H1 (cell line): ENCODE measurements around the gene CFP. TPM values are rescaled to one million over a fixed set of nuclear protein-coding genes. Genes with fewer than 3 reads are reported as not detected.

Source experiments
- CTCF ChIA-PET: fragments of 300-600 bp; sonication (Branson Sonifier 250); formaldehyde crosslinking; loops from one replicate; lab custom pipeline; 2021; ENCODE audit not compliant: partially characterized antibody; lab: Charles Lee
- POLR2A ChIA-PET: fragments of 300-600 bp; sonication (Branson Sonifier 250); formaldehyde crosslinking; loops from one replicate; lab custom pipeline; 2021; ENCODE audit warnings: inconsistent platforms; ENCODE audit not compliant: partially characterized antibody; lab: Charles Lee
- DNase-seq, 2 experiments: peaks; one replicate each; pipeline versions ENCODE4 v3.0.0 to v3.0.0-alpha.2; 2010 to 2022; ENCODE audit warnings: low spot score in 2 of 2, low read depth in 1 of 2, mixed read lengths in 1 of 2
- FAIRE-seq: peaks from 2 replicates; lab custom pipeline; 2011; peaks lifted over from hg19 to GRCh38; lab: Jason Lieb, UNC
- H2AFZ ChIP-seq: 2 replicates; pipeline ENCODE4 v1.8.1; 2012; ENCODE audit warnings: low read length, inconsistent platforms
- H2AK5ac ChIP-seq: 2 replicates; pipeline ENCODE4 v1.6.1; 2013; ENCODE audit warnings: low read depth, low read length
- H2BK120ac ChIP-seq: replicated peaks from 2 replicates; pipeline ENCODE3; 2013; ENCODE audit warnings: low read depth, low read length, inconsistent platforms
- H2BK12ac ChIP-seq: 2 replicates; pipeline ENCODE4 v1.6.1; 2013; ENCODE audit warnings: low read depth, low read length
- H2BK15ac ChIP-seq: 2 replicates; pipeline ENCODE4 v1.6.1; 2013; ENCODE audit warnings: low read length
- H2BK20ac ChIP-seq: 2 replicates; pipeline ENCODE4 v1.6.1; 2013; ENCODE audit warnings: low read length
- H2BK5ac ChIP-seq: 2 replicates; pipeline ENCODE4 v1.6.1; 2013; ENCODE audit warnings: low read depth, low read length
- H3K14ac ChIP-seq: 2 replicates; pipeline ENCODE4 v1.6.1; 2013; ENCODE audit warnings: inconsistent platforms; ENCODE audit not compliant: insufficient read length
- H3K18ac ChIP-seq: 2 replicates; pipeline ENCODE4 v1.6.1; 2013; ENCODE audit warnings: low read length; ENCODE audit errors: extremely low read depth
- H3K23ac ChIP-seq: 2 replicates; pipeline ENCODE4 v1.6.1; 2013; ENCODE audit warnings: inconsistent platforms; ENCODE audit not compliant: insufficient read length
- H3K23me2 ChIP-seq: 2 replicates; pipeline ENCODE4 v1.6.1; 2013; ENCODE audit warnings: low read depth, low read length
- H3K27ac ChIP-seq: 2 replicates; pipeline ENCODE4 v1.6.1; 2011; ENCODE audit warnings: low read depth, low read length, inconsistent platforms
- H3K27me3 ChIP-seq, 4 experiments: replicated peaks in 1 of 4; 1 replicate in 1 of 4; 2 replicates in 3 of 4; pipeline versions ENCODE4 v1.6.1 to v1.8.1; 2011 to 2013; ENCODE audit warnings: low read length in 3 of 4, mild to moderate bottlenecking in 3 of 4, inconsistent platforms in 2 of 4, mixed read lengths in 2 of 4, moderate library complexity in 1 of 4; ENCODE audit not compliant: control insufficient read depth in 3 of 4, insufficient read depth in 3 of 4; ENCODE audit errors: extremely low read depth in 1 of 4
- H3K36me3 ChIP-seq, 4 experiments: 2 replicates each; pipeline versions ENCODE4 v1.6.1 to v1.8.1; 2011 to 2013; ENCODE audit warnings: mild to moderate bottlenecking in 4 of 4, low read length in 3 of 4, moderate library complexity in 2 of 4, control low read depth in 1 of 4, inconsistent platforms in 1 of 4; ENCODE audit not compliant: insufficient read depth in 4 of 4, control insufficient read depth in 2 of 4
- H3K4ac ChIP-seq: replicated peaks from 2 replicates; pipeline ENCODE3; 2013; ENCODE audit warnings: low read length, low read depth, mixed read lengths, inconsistent platforms; ENCODE audit not compliant: insufficient read length
- H3K4me1 ChIP-seq, 4 experiments: replicated peaks in 1 of 4; 1 replicate in 1 of 4; 2 replicates in 3 of 4; pipeline versions ENCODE4 v1.6.1 to v1.8.1; 2011 to 2013; ENCODE audit warnings: low read length in 3 of 4, inconsistent platforms in 2 of 4, mixed read lengths in 1 of 4; ENCODE audit not compliant: insufficient read depth in 4 of 4, control insufficient read depth in 3 of 4
- H3K4me2 ChIP-seq, 2 experiments: 2 replicates each; pipeline versions ENCODE4 v1.6.1 to v1.8.1; 2011 to 2013; ENCODE audit warnings: low read depth in 2 of 2, low read length in 2 of 2, control low read depth in 1 of 2, inconsistent platforms in 1 of 2, mild to moderate bottlenecking in 1 of 2; ENCODE audit not compliant: insufficient read depth in 1 of 2
- H3K4me3 ChIP-seq, 4 experiments: fragments of 200-600, 300-600 bp in 1 of 4; sonication (generic), shearing (Covaris generic), sonication (Bioruptor Twin) in 1 of 4; 2 replicates each; pipeline versions ENCODE4 v1.5.1 to v1.8.1; 2011 to 2016; ENCODE audit warnings: low read length in 4 of 4, low read depth in 3 of 4, control low read depth in 2 of 4, inconsistent platforms in 2 of 4, mild to moderate bottlenecking in 2 of 4, mixed read lengths in 1 of 4, moderate library complexity in 1 of 4; ENCODE audit not compliant: insufficient read depth in 2 of 4; ENCODE audit errors: extremely low read depth in 1 of 4
- H3K56ac ChIP-seq: replicated peaks from 2 replicates; pipeline ENCODE3; 2013; ENCODE audit warnings: low read depth, mild to moderate bottlenecking, mixed read lengths, low read length, inconsistent platforms; ENCODE audit not compliant: insufficient read length
- H3K79me1 ChIP-seq: 2 replicates; pipeline ENCODE4 v1.6.1; 2013; ENCODE audit warnings: low read depth, low read length, control low read depth
- H3K79me2 ChIP-seq, 2 experiments: 2 replicates each; pipeline versions ENCODE4 v1.6.1 to v1.8.1; 2012 to 2013; ENCODE audit warnings: low read length in 2 of 2, mild to moderate bottlenecking in 2 of 2, inconsistent platforms in 1 of 2; ENCODE audit not compliant: insufficient read depth in 2 of 2, control insufficient read depth in 1 of 2
- H3K9ac ChIP-seq, 4 experiments: replicated peaks in 1 of 4; 1 replicate in 1 of 4; 2 replicates in 3 of 4; pipeline versions ENCODE4 v1.6.1 to v1.8.1; 2011 to 2013; ENCODE audit warnings: low read depth in 3 of 4, low read length in 3 of 4, control low read depth in 2 of 4, mild to moderate bottlenecking in 2 of 4, moderate library complexity in 2 of 4, inconsistent platforms in 1 of 4; ENCODE audit errors: extremely low read depth in 1 of 4
- H3K9me3 ChIP-seq, 2 experiments: 2 replicates each; pipeline versions ENCODE4 v1.6.1 to v1.8.1; 2012 to 2013; ENCODE audit warnings: mild to moderate bottlenecking in 2 of 2, moderate library complexity in 2 of 2, control low read depth in 1 of 2, inconsistent platforms in 1 of 2, low read depth in 1 of 2, low read length in 1 of 2, mixed read lengths in 1 of 2; ENCODE audit not compliant: insufficient read depth in 2 of 2
- H4K20me1 ChIP-seq, 2 experiments: replicated peaks in 1 of 2; 2 replicates each; pipeline versions ENCODE3 to v1.8.1; 2011 to 2013; ENCODE audit warnings: inconsistent platforms in 2 of 2, low read length in 2 of 2, mild to moderate bottlenecking in 1 of 2; ENCODE audit not compliant: insufficient read depth in 2 of 2, control insufficient read depth in 1 of 2
- H4K5ac ChIP-seq: 2 replicates; pipeline ENCODE4 v1.6.1; 2013; ENCODE audit warnings: low read length, low read depth, mixed read lengths, inconsistent platforms; ENCODE audit not compliant: insufficient read length
- H4K8ac ChIP-seq: 2 replicates; pipeline ENCODE4 v1.8.0; 2013; ENCODE audit warnings: mild to moderate bottlenecking, moderate library complexity, low read length, inconsistent platforms; ENCODE audit not compliant: insufficient read depth; ENCODE audit errors: extremely low read depth
- H4K91ac ChIP-seq: replicated peaks from 2 replicates; pipeline ENCODE3; 2013; ENCODE audit warnings: low read length, mixed read lengths, inconsistent platforms; ENCODE audit not compliant: insufficient read length
- ASH2L ChIP-seq: fragments of 200-600, 300-600 bp; sonication (generic); IDR thresholded peaks from one replicate; pipeline ENCODE4 v1.7.1; 2017; ENCODE audit warnings: low read length
- ATF3 ChIP-seq: IDR thresholded peaks from 2 replicates; pipeline ENCODE4 v1.6.1; 2011; ENCODE audit warnings: low read depth, mild to moderate bottlenecking, low read length; ENCODE audit not compliant: insufficient read depth
- CBX8 ChIP-seq: fragments of 300-800, 300-1000 bp; sonication (generic); IDR thresholded peaks from 2 replicates; pipeline ENCODE4 v1.7.1; 2016; ENCODE audit warnings: low read depth, low read length, borderline replicate concordance
- CEBPB ChIP-seq: IDR thresholded peaks from 2 replicates; pipeline ENCODE4 v1.6.1; 2012; ENCODE audit warnings: low read depth, low read length
- JUND ChIP-seq: IDR thresholded peaks from 2 replicates; pipeline ENCODE4 v1.6.1; 2011; ENCODE audit warnings: mild to moderate bottlenecking, improper control_type of control experiment, low read length
- KDM4A ChIP-seq: IDR thresholded peaks from one replicate; pipeline ENCODE4 v1.7.1; 2012; ENCODE audit warnings: low read depth, mild to moderate bottlenecking, moderate library complexity, low read length, inconsistent platforms; ENCODE audit not compliant: severe bottlenecking
- MAX ChIP-seq: IDR thresholded peaks from 2 replicates; pipeline ENCODE4 v1.6.1; 2012; ENCODE audit warnings: inconsistent platforms
- POLR2AphosphoS5 ChIP-seq: IDR thresholded peaks from 2 replicates; pipeline ENCODE4 v1.6.1; 2011; ENCODE audit warnings: low read depth, low read length
- RBBP5 ChIP-seq: IDR thresholded peaks from 2 replicates; pipeline ENCODE4 v1.7.1; 2012; ENCODE audit warnings: low read depth, mild to moderate bottlenecking, inconsistent platforms, low read length, moderate library complexity, borderline replicate concordance
- SIN3A ChIP-seq, 2 experiments: IDR thresholded peaks in 1 of 2; conservative IDR thresholded peaks in 1 of 2; 2 replicates each; pipeline ENCODE4 v1.6.1; 2011 to 2012; ENCODE audit warnings: low read length in 2 of 2, improper control_type of control experiment in 1 of 2, low read depth in 1 of 2, mild to moderate bottlenecking in 1 of 2
- SUZ12 ChIP-seq: fragments of 200-600 bp; sonication (generic); IDR thresholded peaks from 2 replicates; pipeline ENCODE4 v1.6.1; 2012; ENCODE audit warnings: mild to moderate bottlenecking, inconsistent platforms, low read length, moderate library complexity, mixed read lengths
- TBP ChIP-seq: IDR thresholded peaks from 2 replicates; pipeline ENCODE4 v1.6.1; 2011; ENCODE audit warnings: low read depth, low read length, improper control_type of control experiment
- TCF12 ChIP-seq: IDR thresholded peaks from 2 replicates; pipeline ENCODE4 v1.6.1; 2011; ENCODE audit warnings: low read depth, mild to moderate bottlenecking, low read length
- WGBS, 2 experiments: shearing (Covaris generic) in 1 of 2; methylation state at CpG; one replicate each; pipeline versions ENCODE4 v1.1.6 to v1.1.7; 2013 to 2015; ENCODE audit warnings: low lambda C conversion rate in 2 of 2, mixed read lengths in 2 of 2, inconsistent platforms in 1 of 2, low coverage in 1 of 2, missing lambda C conversion rate in 1 of 2; ENCODE audit not compliant: insufficient replicate concordance in 2 of 2, insufficient coverage in 1 of 2, insufficient read length in 1 of 2; ENCODE audit errors: extremely low coverage in 1 of 2, missing lambda C conversion rate in 1 of 2; 5-methylcytosine and 5-hydroxymethylcytosine counted together
- polyA plus RNA-seq, 7 experiments: library from polyadenylated mRNA; depleted of rRNA in 3 of 7; stranded (reverse) in 5 of 7; unstranded in 2 of 7; fragments of >200 nt in 5 of 7; fragments of 200-250 nt in 2 of 7; gene quantifications; 1 replicate in 5 of 7; 2 replicates in 1 of 7; 4 replicates in 1 of 7; pipeline versions ENCODE4 v1.2.1 to v1.2.3, GENCODE V29; 2011 to 2013; ENCODE audit warnings: missing spikeins in 2 of 7, mixed read lengths in 2 of 7
- total RNA-seq: library from RNA; stranded (reverse); fragmentation: NEBNext Ultra II Directional; extraction: Animal tissue kit (Norgen Biotek cat#: 25700); gene quantifications from 2 replicates; pipeline ENCODE4 v1.2.1, GENCODE V29; 2021

Gene CFP
- total and polyA plus RNA-seq, 2 of the 8 experiments (the other 6 are each of a cell fraction or from before 2014, with no cell fraction given) = 0.76 to 2.2 TPM

- FAIRE-seq = no peak
- 92% methylated on average over 2 of the region's 2 CpGs; no CpG with 5 or more reads in 1 of the 2 experiments for WGBS, 2 experiments
- H3K27ac ChIP-seq = no peak overlapping the region
- TF ChIP-seq KDM4A = no peak
- TF ChIP-seq ASH2L = no peak
- no peak for TF ChIP-seq RBBP5
- no peak for TF ChIP-seq CBX8
- TF ChIP-seq TCF12 = no peak
- TF ChIP-seq MAX = no peak
- TF ChIP-seq JUND = no peak
- TF ChIP-seq CEBPB = no peak
- no peak for TF ChIP-seq SUZ12
- TF ChIP-seq POLR2AphosphoS5 = no peak
- TF ChIP-seq ATF3 = no peak
- no peak for TF ChIP-seq SIN3A (conservative IDR thresholded peaks at IDR 0.05 in 1 of 2, IDR thresholded peaks at IDR 0.05 in 1 of 2; ENCODE audit: low read depth in 1 of 2, low read length in 2 of 2)
- no peak for TF ChIP-seq TBP
- TF ChIP-seq, all 59 proteins: peak for 0
- no peak for DNase-seq
- Histone ChIP-seq H2BK120ac (no peak overlapping the region), H4K5ac (no peak overlapping the region), H3K9me3 (no peaks in the 10 kb centered on the region), H2BK5ac (no peak overlapping the region), H3K23ac (no peak overlapping the region), H3K4me3 (no peak overlapping the region), H3K23me2 (no peaks in the 10 kb centered on the region), H4K20me1 (no peaks in the 10 kb centered on the region), H2AFZ (no peak overlapping the region), H3K36me3 (no peaks in the 10 kb centered on the region), H3K4me2 (no peak overlapping the region), H3K79me2 (no peaks in the 10 kb centered on the region), H3K4ac (no peak overlapping the region), H2AK5ac (no peak overlapping the region), H2BK15ac (no peak overlapping the region), H2BK12ac (no peak overlapping the region), H3K4me1 (peaks cover 0 to 8% (median 3%) of the 10 kb centered on the region in 4 experiments; a peak in 6 of 7 replicates), H3K14ac (no peak overlapping the region), H2BK20ac (no peak overlapping the region), H4K8ac (no peak overlapping the region), H3K27me3 (no peaks in the 10 kb centered on the region), H3K79me1 (no peaks in the 10 kb centered on the region), H3K9ac (no peak overlapping the region), H3K56ac (no peak overlapping the region), H4K91ac (no peak overlapping the region), H3K18ac (no peak overlapping the region)
- POLR2A ChIA-PET = interaction anchor here (0.6 kb wide), 1 partner anchor 12 kb away, joined by 3 read pairs; no protein-coding TSS in a partner anchor
- CTCF ChIA-PET = no interaction called here
Measured at GRCh38 chrX:47611489-47611888, 18.2 kb downstream of the CFP start.
